Measurements from ENCODE around the gene C22orf23.
"Not testable (repeated sequence)": the region's sequence is repeated elsewhere in the genome, so short reads cannot be mapped to it uniquely, and the experiment has no call there.

DNA sequence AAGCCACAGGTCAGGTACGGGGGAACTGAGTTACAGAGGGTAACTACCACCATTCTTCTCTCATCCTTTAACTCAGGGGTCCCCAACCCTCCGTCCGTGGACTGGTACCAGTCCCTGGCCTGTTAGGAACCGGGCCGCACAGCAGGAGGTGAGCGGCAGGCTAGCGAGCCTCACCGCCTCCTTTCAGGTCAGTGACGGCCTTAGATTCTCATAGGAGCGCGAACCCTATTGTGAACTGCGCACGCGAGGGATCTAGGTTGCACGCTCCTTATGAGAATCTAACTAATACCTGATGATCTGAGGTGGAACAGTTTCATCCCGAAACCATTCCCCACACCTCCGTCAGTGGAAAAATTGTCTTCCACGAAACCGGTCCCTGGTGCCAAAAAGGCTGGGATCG lies 772 bp downstream of the C22orf23 start:
- not testable (repeated sequence) for TF ChIP-seq EP300, CTCF (IDR thresholded peaks at IDR 0.05)

Data from suprapubic skin (tissue), 3 donors.